Astrocyte (in vitro differentiated cells and primary cell): ENCODE measurements around the gene BAIAP3. TPM values are rescaled to one million over a fixed set of nuclear protein-coding genes. Genes with fewer than 3 reads are reported as not detected.

Source experiments
- DNase-seq: peaks from one replicate; pipeline ENCODE4 v3.0.0-alpha.2; 2010; ENCODE audit warnings: low read depth
- FAIRE-seq: peaks from 2 replicates; lab custom pipeline; 2011; peaks lifted over from hg19 to GRCh38; lab: Jason Lieb, UNC
- H2AFZ ChIP-seq: 2 replicates; pipeline ENCODE4 v1.6.0; 2012; ENCODE audit warnings: low read depth, low read length, inconsistent platforms
- H3K27ac ChIP-seq: 2 replicates; pipeline ENCODE4 v1.5.1; 2011; ENCODE audit warnings: low read depth, low read length, inconsistent platforms
- H3K27me3 ChIP-seq: 2 replicates; pipeline ENCODE4 v1.6.0; 2011; ENCODE audit warnings: low read length, inconsistent platforms; ENCODE audit not compliant: insufficient read depth
- H3K36me3 ChIP-seq: 2 replicates; pipeline ENCODE4 v1.5.1; 2011; ENCODE audit warnings: low read length, inconsistent platforms; ENCODE audit not compliant: insufficient read depth
- H3K4me1 ChIP-seq: 2 replicates; pipeline ENCODE4 v1.5.1; 2011; ENCODE audit warnings: low read length, inconsistent platforms; ENCODE audit not compliant: insufficient read depth
- H3K4me2 ChIP-seq: 2 replicates; pipeline ENCODE4 v1.6.0; 2012; ENCODE audit warnings: low read length, inconsistent platforms
- H3K4me3 ChIP-seq: 2 replicates; pipeline ENCODE4 v1.5.1; 2011; ENCODE audit warnings: low read depth, mild to moderate bottlenecking, low read length, inconsistent platforms; ENCODE audit not compliant: insufficient read depth
- H3K79me2 ChIP-seq: 2 replicates; pipeline ENCODE4 v1.6.0; 2012; ENCODE audit warnings: mild to moderate bottlenecking, low read length, inconsistent platforms; ENCODE audit not compliant: insufficient read depth
- H3K9ac ChIP-seq: 2 replicates; pipeline ENCODE4 v1.6.0; 2012; ENCODE audit warnings: mild to moderate bottlenecking, low read length, inconsistent platforms
- H3K9me3 ChIP-seq: 2 replicates; pipeline ENCODE4 v1.5.1; 2012; ENCODE audit warnings: low read depth, mild to moderate bottlenecking, low read length, inconsistent platforms; ENCODE audit not compliant: insufficient read depth
- H4K20me1 ChIP-seq: 2 replicates; pipeline ENCODE4 v1.6.0; 2012; ENCODE audit warnings: low read length, inconsistent platforms; ENCODE audit not compliant: insufficient read depth
- H3K27ac Mint-ChIP-seq: one replicate; pipeline ENCODE4 v1.8.0; 2021; ENCODE audit warnings: mild to moderate bottlenecking, mixed read lengths; ENCODE audit not compliant: unreplicated experiment
- H3K27me3 Mint-ChIP-seq: one replicate; pipeline ENCODE4 v1.8.0; 2021; ENCODE audit warnings: low read depth, mixed read lengths; ENCODE audit not compliant: unreplicated experiment
- H3K36me3 Mint-ChIP-seq: one replicate; pipeline ENCODE4 v1.8.0; 2021; ENCODE audit warnings: low read depth, mixed read lengths; ENCODE audit not compliant: unreplicated experiment
- H3K4me1 Mint-ChIP-seq: one replicate; pipeline ENCODE4 v1.8.0; 2021; ENCODE audit warnings: low read depth, mixed read lengths; ENCODE audit not compliant: unreplicated experiment
- H3K4me3 Mint-ChIP-seq: one replicate; pipeline ENCODE4 v1.8.0; 2021; ENCODE audit warnings: mild to moderate bottlenecking, moderate library complexity, mixed read lengths; ENCODE audit not compliant: unreplicated experiment
- H3K9me3 Mint-ChIP-seq: one replicate; pipeline ENCODE4 v1.8.0; 2021; ENCODE audit warnings: mild to moderate bottlenecking, mixed read lengths; ENCODE audit not compliant: unreplicated experiment
- CTCF ChIP-seq: IDR thresholded peaks from 2 replicates; pipeline ENCODE4 v1.5.1; 2011; ENCODE audit warnings: low read depth, mild to moderate bottlenecking, inconsistent platforms, low read length, moderate library complexity; ENCODE audit not compliant: insufficient read depth
- EZH2 ChIP-seq: IDR thresholded peaks from 2 replicates; pipeline ENCODE4 v1.6.1; 2012; ENCODE audit warnings: mild to moderate bottlenecking, low read length, inconsistent platforms; ENCODE audit not compliant: insufficient read depth
- total RNA-seq: library from RNA; stranded (reverse); gene quantifications from 2 replicates; pipeline ENCODE4 v1.2.1, GENCODE V29; 2021

Gene BAIAP3
- total RNA-seq, 1 donor from 2014 or later: 2.6 TPM

GRCh38 chr16:1305823-1306222, 27.6 kb upstream of the BAIAP3 start:
- no peak overlapping the region for H2AFZ ChIP-seq
- no peak overlapping the region for H3K4me3 ChIP-seq
- H3K27ac ChIP-seq: no peak overlapping the region
- FAIRE-seq (no peak), DNase-seq (no peak)
- no peak overlapping the region for H3K4me2 ChIP-seq
- H4K20me1 ChIP-seq: peaks cover 9% of the 10 kb centered on the region
- H3K9ac ChIP-seq: no peak overlapping the region
- Mint-ChIP-seq H3K27ac (no peak overlapping the region), H3K36me3 (no peaks in the 10 kb centered on the region), H3K4me3 (no peak overlapping the region), H3K4me1 (peaks cover under 1% of the 10 kb centered on the region), H3K9me3 (no peaks in the 10 kb centered on the region), H3K27me3 (peaks cover 9% of the 10 kb centered on the region)
- TF ChIP-seq EZH2 (no peak), CTCF (no peak)
- peaks cover 10% of the 10 kb centered on the region for H3K79me2 ChIP-seq
- no peaks in the 10 kb centered on the region for H3K36me3 ChIP-seq
- H3K27me3 ChIP-seq: no peaks in the 10 kb centered on the region
- H3K4me1 ChIP-seq: peaks cover 9% of the 10 kb centered on the region
- H3K9me3 ChIP-seq: no peaks in the 10 kb centered on the region

- no peak overlapping the region for H3K9ac ChIP-seq
- no peak for FAIRE-seq
- no peaks in the 10 kb centered on the region for H3K36me3 ChIP-seq
- peaks cover 11% of the 10 kb centered on the region for H3K4me1 ChIP-seq
- no peak overlapping the region for H2AFZ ChIP-seq
- DNase-seq: no peak
- H3K27me3 ChIP-seq: no peaks in the 10 kb centered on the region
- Mint-ChIP-seq H3K27me3 (peaks cover 9% of the 10 kb centered on the region), H3K4me3 (peak overlapping the region; percentile 62), H3K27ac (no peak overlapping the region), H3K4me1 (peaks cover 4% of the 10 kb centered on the region), H3K9me3 (no peaks in the 10 kb centered on the region), H3K36me3 (no peaks in the 10 kb centered on the region)
- peaks cover 14% of the 10 kb centered on the region for H4K20me1 ChIP-seq
- TF ChIP-seq CTCF (no peak), EZH2 (no peak)
- H3K27ac ChIP-seq: no peak overlapping the region
- H3K79me2 ChIP-seq: peaks cover 16% of the 10 kb centered on the region
- H3K9me3 ChIP-seq: no peaks in the 10 kb centered on the region
- no peak overlapping the region for H3K4me3 ChIP-seq
- no peak overlapping the region for H3K4me2 ChIP-seq
These were observed 27.1 kb upstream of the BAIAP3 start for GRCh38 chr16:1306334-1306733.
